Naive thymus-derived CD8-positive, alpha-beta T cell (primary cell): ENCODE data around the gene FOCAD. TPM values are rescaled to one million over a fixed set of nuclear protein-coding genes. Genes with fewer than 3 reads are reported as not detected.
"Not testable (repeated sequence)": the region's sequence is repeated elsewhere in the genome, so short reads cannot be mapped to it uniquely, and the experiment has no call there.

Experiments
- ATAC-seq, 2 donors: fragments of 150-1000 bp; cut with Tn5 transposase in 1 of 2; sonication (Bioruptor Pico), chemical (Tn5 transposase) in 1 of 2; 1 replicate in 1 of 2; 2 replicates in 1 of 2; pipeline ENCODE4 v1.10.0; 2021; ENCODE audit warnings: mild to moderate bottlenecking in 2 of 2, moderate library complexity in 2 of 2
- POLR2A ChIA-PET: fragments of 350-600 bp; sonication (Branson Sonifier 250); formaldehyde crosslinking; loops from one replicate; lab custom pipeline; 2021; ENCODE audit warnings: antibody characterized with exemption; lab: Charles Lee
- DNase-seq, 10 donors: peaks; one replicate each; pipeline versions ENCODE4 v3.0.0 to v3.0.0-alpha.2; 2020 to 2022
- H3K27ac Mint-ChIP-seq, 10 donors: one replicate each; pipeline ENCODE4 v1.8.0; 2020 to 2022; ENCODE audit warnings: mild to moderate bottlenecking in 10 of 10, mixed read lengths in 10 of 10, moderate library complexity in 4 of 10, inconsistent platforms in 1 of 10
- H3K27me3 Mint-ChIP-seq, 5 donors: one replicate each; pipeline ENCODE4 v1.8.0; 2021 to 2022; ENCODE audit warnings: mixed read lengths in 5 of 5
- H3K36me3 Mint-ChIP-seq, 3 donors: one replicate each; pipeline ENCODE4 v1.8.0; 2020 to 2022; ENCODE audit warnings: mixed read lengths in 3 of 3, mild to moderate bottlenecking in 2 of 3, inconsistent platforms in 1 of 3
- H3K4me1 Mint-ChIP-seq, 4 donors: one replicate each; pipeline ENCODE4 v1.8.0; 2021 to 2022; ENCODE audit warnings: mixed read lengths in 4 of 4
- H3K4me3 Mint-ChIP-seq, 10 donors: one replicate each; pipeline ENCODE4 v1.8.0; 2020 to 2022; ENCODE audit warnings: mild to moderate bottlenecking in 10 of 10, mixed read lengths in 10 of 10, moderate library complexity in 6 of 10, inconsistent platforms in 1 of 10
- H3K9me3 Mint-ChIP-seq, 9 donors: one replicate each; pipeline ENCODE4 v1.8.0; 2020 to 2022; ENCODE audit warnings: mixed read lengths in 9 of 9, mild to moderate bottlenecking in 3 of 9, inconsistent platforms in 1 of 9, moderate library complexity in 1 of 9
- polyA plus RNA-seq, 3 donors: library from polyadenylated mRNA; unstranded; fragments of 300-500 nt; fragmentation: Illumina TruSeq; gene quantifications; one replicate each; pipeline ENCODE4 v1.2.3, GENCODE V29; 2021
- total RNA-seq, 8 experiments: library from RNA in 2 of 8; stranded (reverse) in 2 of 8; gene quantifications; one replicate each; pipeline ENCODE4 v1.2.3 and lab custom pipeline; 2021 to 2026

Gene FOCAD
- total and polyA plus RNA-seq, 5 experiments from 2014 or later, result 12.5 to 16.1 (median 15.3) TPM

DNA sequence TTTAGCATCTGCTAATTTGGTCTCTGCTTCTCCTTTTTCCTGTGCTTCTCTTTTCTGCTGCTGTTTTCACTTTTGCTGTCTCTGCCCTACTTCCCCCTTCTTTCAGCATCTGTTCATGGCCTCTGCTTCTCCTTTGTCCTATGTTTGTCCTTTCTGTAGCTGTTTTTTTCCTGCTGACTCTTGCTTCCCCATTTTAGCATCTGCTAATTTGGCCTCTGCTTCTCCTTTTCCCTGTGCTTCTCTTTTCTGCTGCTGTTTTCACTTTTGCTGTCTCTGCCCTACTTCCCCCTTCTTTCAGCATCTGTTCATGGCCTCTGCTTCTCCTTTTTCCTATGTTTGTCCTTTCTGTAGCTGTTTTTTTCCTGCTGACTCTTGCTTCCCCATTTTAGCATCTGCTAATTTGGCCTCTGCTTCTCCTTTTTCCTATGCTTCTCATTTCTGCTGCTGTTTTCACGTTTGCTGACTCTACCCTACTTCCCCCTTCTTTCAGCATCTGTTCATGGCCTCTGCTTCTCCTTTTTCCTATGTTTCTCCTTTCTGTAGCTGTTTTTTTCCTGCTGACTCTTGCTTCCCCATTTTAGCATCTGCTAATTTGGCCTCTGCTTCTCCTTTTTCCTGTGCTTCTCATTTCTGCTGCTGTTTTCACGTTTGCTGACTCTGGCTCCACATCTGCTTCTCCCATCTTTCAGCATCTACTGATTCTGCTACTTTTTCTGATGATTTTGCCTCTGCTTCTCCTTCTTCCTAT, 290.3 kb downstream of the FOCAD start:
- H3K27me3 Mint-ChIP-seq, H3K4me1 Mint-ChIP-seq, DNase-seq, POLR2A ChIA-PET, H3K27ac Mint-ChIP-seq, H3K4me3 Mint-ChIP-seq, ATAC-seq: not testable (repeated sequence)
- Mint-ChIP-seq H3K36me3 (peaks cover 13 to 50% (median 41%) of the 10 kb centered on the region in 3 donors), H3K9me3 (peaks cover 0 to 12% (median 8%) of the 10 kb centered on the region in 9 donors)

DNA sequence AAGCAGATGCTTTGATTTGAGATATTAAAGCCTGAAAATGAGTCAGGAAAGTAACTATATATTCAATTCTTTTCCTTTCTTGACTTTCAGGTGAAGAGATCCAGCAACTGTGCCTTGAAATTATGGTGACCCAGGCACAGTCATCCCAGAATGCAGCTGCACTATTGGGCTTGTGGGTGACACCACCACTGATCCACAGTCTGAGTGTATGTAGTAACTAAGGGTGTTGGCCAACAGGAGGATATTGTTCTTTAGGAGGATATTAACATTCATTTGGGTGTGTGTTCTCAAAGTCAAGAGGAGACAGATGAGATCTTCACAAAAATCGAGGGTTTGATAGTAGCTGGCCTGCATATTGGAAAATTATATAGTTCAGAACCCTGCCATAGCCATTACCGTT, 294.2 kb downstream of the FOCAD start:
- H3K9me3 Mint-ChIP-seq, result no peaks in the 10 kb centered on the region
- no peak overlapping the region for H3K4me3 Mint-ChIP-seq
- no peak for ATAC-seq
- POLR2A ChIA-PET, result no interaction called here
- DNase-seq, result no peak
- no peaks in the 10 kb centered on the region for H3K27me3 Mint-ChIP-seq
- H3K27ac Mint-ChIP-seq, result no peak overlapping the region
- H3K4me1 Mint-ChIP-seq, result peaks cover 0 to 9% (median 5%) of the 10 kb centered on the region in 4 donors
- peaks cover 11 to 60% (median 53%) of the 10 kb centered on the region in 3 donors for H3K36me3 Mint-ChIP-seq

DNA sequence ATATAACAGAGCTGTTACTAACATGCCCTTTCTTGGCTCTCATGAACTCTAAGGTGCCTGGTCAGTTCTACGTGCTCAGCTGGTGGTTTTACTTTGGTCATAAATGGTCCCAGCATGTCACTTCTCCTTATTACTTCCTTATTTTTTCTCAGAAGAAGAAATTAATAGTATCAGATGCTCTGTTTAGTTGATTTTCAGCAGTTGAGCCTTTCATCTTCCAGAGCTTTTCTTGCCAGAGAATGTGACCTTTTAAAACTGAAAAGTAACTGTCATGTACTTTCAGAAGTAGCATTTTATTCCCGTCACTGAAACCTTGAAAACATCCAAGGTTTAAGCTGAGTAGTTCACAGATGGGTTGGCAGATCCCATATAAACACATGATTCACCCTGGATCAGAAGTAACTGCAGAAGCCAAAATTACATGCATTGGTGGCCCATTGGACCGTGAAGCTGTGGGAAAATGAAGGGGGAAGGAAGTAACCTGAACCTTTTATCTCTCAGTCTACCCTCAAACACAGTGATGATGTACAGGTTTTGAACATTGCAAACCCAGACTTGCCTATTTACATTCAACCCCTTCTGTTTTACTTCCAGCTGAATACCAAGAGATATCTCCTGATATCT, 296.9 kb downstream of the FOCAD start:
- Mint-ChIP-seq H3K36me3 (peaks cover 11 to 57% (median 53%) of the 10 kb centered on the region in 3 donors), H3K9me3 (no peaks in the 10 kb centered on the region), H3K27ac (no peak overlapping the region), H3K27me3 (no peaks in the 10 kb centered on the region), H3K4me1 (peaks cover 0 to 9% (median 4%) of the 10 kb centered on the region in 4 donors), H3K4me3 (no peak overlapping the region)
- ATAC-seq (no peak), DNase-seq (no peak)
- POLR2A ChIA-PET, result no interaction called here

DNA sequence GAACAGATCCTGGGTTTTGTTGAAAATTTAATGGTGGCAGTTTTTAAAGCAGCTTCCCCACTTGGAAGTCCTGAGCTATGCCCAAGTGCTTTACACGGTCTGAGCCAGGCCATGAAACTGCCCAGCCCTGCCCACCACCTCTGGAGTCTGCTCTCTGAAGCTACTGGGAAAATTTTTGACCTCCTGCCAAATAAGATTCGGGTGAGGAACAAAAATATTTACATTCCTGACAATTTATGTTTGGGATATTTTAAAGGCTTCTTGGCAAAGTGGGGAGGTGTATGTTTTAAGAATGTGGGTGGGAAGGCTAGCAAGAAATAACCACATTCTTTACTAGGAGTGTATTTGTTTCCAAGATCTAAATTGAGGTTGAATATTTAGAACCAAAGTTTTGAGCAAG, 297.4 kb downstream of the FOCAD start:
- Mint-ChIP-seq H3K36me3 (peaks cover 11 to 57% (median 53%) of the 10 kb centered on the region in 3 donors), H3K27ac (no peak overlapping the region), H3K27me3 (no peaks in the 10 kb centered on the region), H3K4me1 (peaks cover 0 to 9% (median 4%) of the 10 kb centered on the region in 4 donors), H3K4me3 (no peak overlapping the region), H3K9me3 (no peaks in the 10 kb centered on the region)
- POLR2A ChIA-PET, result no interaction called here
- no peak for DNase-seq
- no peak for ATAC-seq

DNA sequence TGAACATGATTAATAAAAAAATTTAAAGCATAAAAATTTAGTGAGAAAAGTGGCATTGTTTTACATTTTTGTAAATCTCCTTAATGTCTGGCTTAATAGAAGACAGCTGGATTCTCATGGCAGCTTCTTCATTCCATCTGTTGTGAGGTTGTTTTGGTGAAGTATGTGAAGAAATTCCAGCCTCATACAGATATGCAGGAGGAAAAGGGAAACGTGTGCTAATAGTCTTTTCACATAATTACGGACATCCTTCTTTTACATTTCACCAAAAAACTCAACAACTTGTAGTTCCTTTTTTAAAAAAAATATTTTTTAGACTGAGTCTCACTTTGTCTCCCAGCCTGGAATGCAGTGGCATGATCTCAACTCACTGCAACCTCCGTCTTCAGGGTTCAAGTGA, 300.4 kb downstream of the FOCAD start:
- Mint-ChIP-seq H3K27me3 (no peaks in the 10 kb centered on the region), H3K27ac (no peak overlapping the region), H3K9me3 (no peaks in the 10 kb centered on the region), H3K4me1 (peaks cover 0 to 12% (median 3%) of the 10 kb centered on the region in 4 donors), H3K4me3 (no peak overlapping the region), H3K36me3 (peaks cover 6 to 55% (median 52%) of the 10 kb centered on the region in 3 donors)
- POLR2A ChIA-PET, result no interaction called here
- ATAC-seq (no peak), DNase-seq (no peak)

DNA sequence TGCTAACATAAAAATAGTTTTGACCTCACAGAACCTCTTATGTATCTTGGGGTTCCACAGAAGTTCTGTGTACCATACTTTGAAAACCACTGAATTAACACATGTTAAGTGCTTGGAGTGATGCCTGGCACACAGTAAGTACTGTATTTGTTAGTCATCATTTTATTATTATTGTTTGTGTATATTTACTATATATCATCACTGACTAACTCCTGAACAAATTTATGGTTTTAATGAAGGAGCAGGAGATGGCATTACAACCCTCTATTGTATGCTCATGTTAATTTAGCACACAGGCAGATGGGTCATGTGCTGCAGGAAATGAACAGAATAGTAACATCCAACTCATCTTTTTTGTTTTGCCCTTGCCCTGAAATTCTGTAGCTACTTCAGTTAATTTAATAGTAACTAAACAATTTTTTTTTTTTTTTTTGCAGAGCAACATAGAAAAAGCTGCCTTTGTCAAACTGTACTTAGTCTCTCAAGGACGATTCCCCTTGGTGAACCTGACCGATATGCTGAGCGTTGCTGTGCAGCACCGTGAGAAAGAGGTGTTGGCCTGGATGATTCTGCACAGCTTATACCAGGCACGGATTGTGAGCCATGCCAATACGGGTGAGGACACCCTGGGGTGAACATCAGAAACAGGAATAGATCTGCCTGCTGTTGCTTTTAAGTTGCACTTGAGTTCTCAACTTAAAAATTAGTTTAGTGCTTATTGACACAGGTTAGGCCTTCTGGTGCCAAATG, 302.0 kb downstream of the FOCAD start:
- POLR2A ChIA-PET, result interaction anchor here (0.7 kb wide), 1 partner anchor 9 kb away, joined by 3 read pairs; no protein-coding TSS in a partner anchor
- peaks cover 0 to 7% (median 1%) of the 10 kb centered on the region in 4 donors for H3K4me1 Mint-ChIP-seq
- ATAC-seq (no peak), DNase-seq (no peak)
- H3K36me3 Mint-ChIP-seq, result peaks cover 11 to 60% (median 58%) of the 10 kb centered on the region in 3 donors
- no peak overlapping the region for H3K4me3 Mint-ChIP-seq
- H3K27me3 Mint-ChIP-seq, result no peaks in the 10 kb centered on the region
- peak overlapping the region in 1 of 10 donors; percentile 31 for H3K27ac Mint-ChIP-seq
- no peaks in the 10 kb centered on the region for H3K9me3 Mint-ChIP-seq

DNA sequence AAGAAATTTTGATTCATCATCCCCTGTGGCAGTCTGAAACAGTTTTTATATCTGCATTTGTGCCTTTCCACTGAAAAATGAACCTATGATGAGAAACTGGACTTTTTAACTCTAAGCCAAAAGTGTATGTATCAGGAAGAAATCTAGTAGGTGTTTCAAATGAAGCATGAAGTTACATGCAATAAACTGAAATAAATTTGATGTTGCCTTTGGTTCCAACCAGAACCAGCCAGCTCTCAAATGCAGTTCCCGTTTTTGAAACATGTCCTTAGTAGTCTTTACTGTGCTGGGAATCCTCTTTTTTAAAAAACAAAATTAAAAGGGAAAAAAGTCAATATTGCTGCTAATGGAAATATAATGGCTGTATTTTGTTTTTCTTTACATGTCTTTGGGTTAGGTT, 303.5 kb downstream of the FOCAD start:
- peaks cover 0 to 3% (median 0%) of the 10 kb centered on the region in 4 donors for H3K4me1 Mint-ChIP-seq
- no peaks in the 10 kb centered on the region for H3K27me3 Mint-ChIP-seq
- POLR2A ChIA-PET, result no interaction called here
- DNase-seq (no peak), ATAC-seq (no peak)
- no peak overlapping the region for H3K4me3 Mint-ChIP-seq
- no peak overlapping the region for H3K27ac Mint-ChIP-seq
- no peaks in the 10 kb centered on the region for H3K9me3 Mint-ChIP-seq
- H3K36me3 Mint-ChIP-seq, result peaks cover 7 to 49% (median 49%) of the 10 kb centered on the region in 3 donors

DNA sequence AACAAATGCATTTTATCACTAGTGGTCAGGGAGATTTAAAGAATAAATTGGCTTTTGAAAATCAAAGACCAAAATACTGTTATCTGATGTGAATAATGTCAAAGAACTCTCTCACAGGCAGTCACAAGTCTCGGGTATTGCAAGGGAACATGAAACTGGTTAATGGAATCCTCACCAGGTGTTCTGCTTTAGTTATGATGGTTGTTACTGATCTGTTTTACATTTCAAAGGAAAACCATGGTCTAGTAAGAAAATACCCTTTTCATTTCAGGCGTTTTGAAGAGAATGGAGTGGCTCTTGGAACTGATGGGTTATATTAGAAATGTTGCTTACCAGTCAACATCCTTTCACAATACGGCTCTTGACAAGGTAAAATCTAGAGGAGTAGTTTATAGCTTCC, 304.0 kb downstream of the FOCAD start:
- no peaks in the 10 kb centered on the region for H3K9me3 Mint-ChIP-seq
- ATAC-seq (no peak), DNase-seq (no peak)
- peaks cover 5 to 46% (median 44%) of the 10 kb centered on the region in 3 donors for H3K36me3 Mint-ChIP-seq
- POLR2A ChIA-PET, result no interaction called here
- no peak overlapping the region for H3K27ac Mint-ChIP-seq
- H3K4me1 Mint-ChIP-seq, result peaks cover 0 to 3% (median under 1%) of the 10 kb centered on the region in 4 donors
- H3K4me3 Mint-ChIP-seq, result no peak overlapping the region
- H3K27me3 Mint-ChIP-seq, result no peaks in the 10 kb centered on the region

DNA sequence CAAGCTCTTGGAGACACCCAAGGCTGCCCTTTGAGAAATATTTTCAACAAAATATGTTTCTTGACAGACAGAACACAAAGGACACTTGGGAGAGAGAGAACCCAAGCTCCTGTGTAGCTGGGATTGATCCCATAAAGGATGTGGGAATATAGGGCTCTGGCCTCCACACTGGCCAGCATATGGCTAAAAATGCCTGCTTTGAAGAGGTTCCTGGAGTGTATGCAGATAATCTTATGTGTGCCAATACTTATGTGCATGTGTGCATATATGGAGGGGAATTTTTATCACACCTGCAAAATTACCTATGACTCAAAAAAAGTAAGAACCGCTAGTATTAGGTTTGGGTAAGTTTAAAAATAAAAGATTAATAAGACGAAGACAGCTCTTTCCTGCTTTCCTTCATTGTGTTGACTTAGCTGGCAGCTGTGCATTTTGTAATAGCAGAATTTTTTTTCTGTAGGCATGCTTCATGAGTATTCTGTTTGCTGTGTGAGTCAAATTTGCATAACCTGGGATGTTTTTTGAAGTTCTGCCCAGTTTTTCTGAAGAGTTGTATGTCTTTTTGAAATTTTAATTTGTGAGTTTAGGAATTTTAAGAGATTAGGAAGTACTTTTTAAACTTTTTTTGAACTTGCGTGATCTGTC, 304.7 kb downstream of the FOCAD start:
- H3K27me3 Mint-ChIP-seq, result no peaks in the 10 kb centered on the region
- no peak for ATAC-seq
- no peak for DNase-seq
- H3K4me1 Mint-ChIP-seq, result peaks cover 0 to 3% (median 1%) of the 10 kb centered on the region in 4 donors
- POLR2A ChIA-PET, result no interaction called here
- peaks cover 10 to 48% (median 45%) of the 10 kb centered on the region in 3 donors for H3K36me3 Mint-ChIP-seq
- no peak overlapping the region for H3K27ac Mint-ChIP-seq
- H3K9me3 Mint-ChIP-seq, result no peaks in the 10 kb centered on the region
- H3K4me3 Mint-ChIP-seq, result no peak overlapping the region

DNA sequence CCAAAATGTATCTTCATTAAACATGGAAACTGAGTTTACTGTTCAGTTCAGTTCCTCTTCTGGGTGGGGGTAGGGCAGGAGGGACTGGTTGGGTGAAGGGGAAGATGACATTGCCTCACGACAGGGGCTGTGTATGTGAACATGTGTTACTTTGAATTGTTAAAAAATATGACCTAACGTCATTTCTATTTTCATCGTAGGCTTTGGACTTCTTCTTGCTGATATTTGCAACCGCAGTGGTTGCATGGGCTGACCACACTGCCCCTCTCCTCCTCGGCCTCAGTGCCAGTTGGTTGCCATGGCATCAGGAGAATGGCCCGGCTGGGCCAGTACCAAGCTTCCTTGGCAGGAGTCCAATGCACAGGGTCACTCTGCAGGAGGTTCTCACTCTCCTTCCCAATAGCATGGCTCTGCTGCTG, 305.9 kb downstream of the FOCAD start:
- no peaks in the 10 kb centered on the region for H3K9me3 Mint-ChIP-seq
- no peak overlapping the region for H3K27ac Mint-ChIP-seq
- ATAC-seq, result no peak
- H3K4me3 Mint-ChIP-seq, result no peak overlapping the region
- H3K27me3 Mint-ChIP-seq, result no peaks in the 10 kb centered on the region
- POLR2A ChIA-PET, result no interaction called here
- no peak for DNase-seq
- peaks cover 16 to 49% (median 48%) of the 10 kb centered on the region in 3 donors for H3K36me3 Mint-ChIP-seq
- H3K4me1 Mint-ChIP-seq, result peaks cover 0 to 5% (median 3%) of the 10 kb centered on the region in 4 donors

DNA sequence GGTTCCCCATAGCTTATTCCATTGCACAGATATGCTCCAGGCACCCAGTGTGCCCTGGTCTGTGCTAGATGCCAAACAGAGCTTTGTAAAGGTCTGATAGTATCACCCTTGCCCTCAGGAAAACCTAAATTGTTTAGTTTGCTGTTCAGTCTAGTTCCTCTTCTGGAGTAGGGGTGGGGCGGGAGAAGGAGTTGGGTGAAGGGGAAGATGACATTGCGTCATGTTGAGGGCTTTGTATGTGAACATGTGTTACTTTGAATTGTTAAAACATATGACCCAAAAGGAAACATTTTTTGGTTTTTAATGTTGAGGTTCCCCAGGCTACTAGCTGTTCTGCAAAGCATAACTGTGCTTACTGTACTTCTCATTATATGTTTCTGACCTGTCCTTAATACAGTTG, 306.8 kb downstream of the FOCAD start:
- no peak for DNase-seq
- Mint-ChIP-seq H3K4me3 (no peak overlapping the region), H3K27ac (peak overlapping the region in 2 of 10 donors; percentile 51 to 69), H3K4me1 (peaks cover 0 to 14% (median 6%) of the 10 kb centered on the region in 4 donors), H3K36me3 (peaks cover 16 to 50% (median 48%) of the 10 kb centered on the region in 3 donors), H3K27me3 (no peaks in the 10 kb centered on the region), H3K9me3 (no peaks in the 10 kb centered on the region)
- no peak for ATAC-seq
- POLR2A ChIA-PET, result no interaction called here

DNA sequence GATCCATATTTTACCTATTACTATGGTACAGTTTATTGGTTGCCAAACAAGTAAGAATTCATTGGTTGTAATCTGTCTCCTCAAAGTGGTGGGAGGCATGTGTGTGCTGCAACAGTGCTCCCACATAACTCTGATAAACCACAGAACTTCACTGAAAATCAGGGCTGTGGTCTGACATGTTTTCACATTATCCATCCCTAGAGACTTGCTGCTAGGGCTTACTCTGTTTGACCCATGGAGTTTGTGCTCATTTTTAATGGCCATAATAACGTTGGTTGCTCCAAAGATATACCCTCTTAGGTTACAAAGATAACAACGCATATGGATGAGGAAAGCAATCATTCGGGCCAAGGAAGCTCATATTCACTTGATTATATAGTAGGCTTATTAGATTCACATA, 310.4 kb downstream of the FOCAD start:
- POLR2A ChIA-PET, result interaction anchor here (0.6 kb wide), 1 partner anchor 84 kb away, joined by 4 read pairs; no protein-coding TSS in a partner anchor
- Mint-ChIP-seq H3K36me3 (peaks cover 16 to 33% (median 26%) of the 10 kb centered on the region in 3 donors), H3K27ac (peak overlapping the region in 5 of 10 donors; percentile 9 to 81 (median 55))

More for the DNA sequence above, 310.4 kb downstream of the FOCAD start:
- H3K27me3 Mint-ChIP-seq, result no peaks in the 10 kb centered on the region
- no peak for DNase-seq
- H3K4me3 Mint-ChIP-seq, result no peak overlapping the region
- peaks cover 12 to 40% (median 20%) of the 10 kb centered on the region in 4 donors for H3K4me1 Mint-ChIP-seq
- no peaks in the 10 kb centered on the region for H3K9me3 Mint-ChIP-seq
- no peak for ATAC-seq
